ENCODE results near the gene FERMT2. TPM values are rescaled to one million over a fixed set of nuclear protein-coding genes. Genes with fewer than 3 reads are reported as not detected.

The FERMT2 gene, protein sequence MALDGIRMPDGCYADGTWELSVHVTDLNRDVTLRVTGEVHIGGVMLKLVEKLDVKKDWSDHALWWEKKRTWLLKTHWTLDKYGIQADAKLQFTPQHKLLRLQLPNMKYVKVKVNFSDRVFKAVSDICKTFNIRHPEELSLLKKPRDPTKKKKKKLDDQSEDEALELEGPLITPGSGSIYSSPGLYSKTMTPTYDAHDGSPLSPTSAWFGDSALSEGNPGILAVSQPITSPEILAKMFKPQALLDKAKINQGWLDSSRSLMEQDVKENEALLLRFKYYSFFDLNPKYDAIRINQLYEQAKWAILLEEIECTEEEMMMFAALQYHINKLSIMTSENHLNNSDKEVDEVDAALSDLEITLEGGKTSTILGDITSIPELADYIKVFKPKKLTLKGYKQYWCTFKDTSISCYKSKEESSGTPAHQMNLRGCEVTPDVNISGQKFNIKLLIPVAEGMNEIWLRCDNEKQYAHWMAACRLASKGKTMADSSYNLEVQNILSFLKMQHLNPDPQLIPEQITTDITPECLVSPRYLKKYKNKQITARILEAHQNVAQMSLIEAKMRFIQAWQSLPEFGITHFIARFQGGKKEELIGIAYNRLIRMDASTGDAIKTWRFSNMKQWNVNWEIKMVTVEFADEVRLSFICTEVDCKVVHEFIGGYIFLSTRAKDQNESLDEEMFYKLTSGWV
- 125 TPM for total RNA-seq

DNA sequence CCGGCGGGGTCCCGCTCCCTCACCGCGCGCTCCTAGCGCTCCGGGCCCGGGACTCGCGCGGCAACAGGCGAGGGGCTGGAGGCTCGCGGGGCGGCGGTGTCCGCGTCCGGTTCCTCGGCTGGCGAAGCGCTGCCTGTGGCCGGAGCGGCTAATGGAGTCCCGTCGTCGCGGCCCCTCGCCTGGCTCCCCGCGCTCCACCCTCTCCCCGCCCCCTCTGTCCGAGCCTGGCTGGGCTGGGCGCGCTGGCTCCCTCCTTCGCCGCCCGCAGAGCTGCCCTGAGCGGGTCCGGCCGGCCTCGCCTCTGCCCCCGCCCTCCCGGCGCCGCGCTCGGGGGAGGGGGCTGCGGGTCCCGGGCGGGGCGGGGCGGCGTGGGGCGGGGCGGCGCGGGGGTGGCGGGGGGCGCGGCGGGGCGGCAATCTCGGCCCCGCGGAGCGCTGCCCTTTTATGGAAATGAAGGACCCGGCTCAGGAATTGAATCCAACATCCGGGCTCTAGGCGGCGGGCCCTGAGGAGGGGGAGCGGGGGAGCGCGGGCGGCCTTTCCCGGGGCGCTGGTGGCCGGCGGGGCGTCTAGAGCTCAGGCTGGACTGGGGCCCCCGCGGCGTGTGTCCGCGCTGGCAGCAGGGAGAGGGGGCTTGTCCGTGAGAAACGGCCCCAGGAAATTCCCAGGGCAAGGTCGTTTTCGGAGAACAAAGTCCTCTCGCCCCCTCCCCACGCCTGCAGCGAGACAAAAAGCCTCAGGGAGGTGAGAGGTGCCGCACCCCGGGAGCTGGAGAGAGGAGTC, at the start of gene FERMT2:
Gene FERMT2 (minus strand): TSS at position 153 of the 783 bp plus-strand sequence. CDS start 482 bp downstream, outside the sequence.
- DNase-seq (ENCODE audit: low spot score): peak; percentile 82

DNA sequence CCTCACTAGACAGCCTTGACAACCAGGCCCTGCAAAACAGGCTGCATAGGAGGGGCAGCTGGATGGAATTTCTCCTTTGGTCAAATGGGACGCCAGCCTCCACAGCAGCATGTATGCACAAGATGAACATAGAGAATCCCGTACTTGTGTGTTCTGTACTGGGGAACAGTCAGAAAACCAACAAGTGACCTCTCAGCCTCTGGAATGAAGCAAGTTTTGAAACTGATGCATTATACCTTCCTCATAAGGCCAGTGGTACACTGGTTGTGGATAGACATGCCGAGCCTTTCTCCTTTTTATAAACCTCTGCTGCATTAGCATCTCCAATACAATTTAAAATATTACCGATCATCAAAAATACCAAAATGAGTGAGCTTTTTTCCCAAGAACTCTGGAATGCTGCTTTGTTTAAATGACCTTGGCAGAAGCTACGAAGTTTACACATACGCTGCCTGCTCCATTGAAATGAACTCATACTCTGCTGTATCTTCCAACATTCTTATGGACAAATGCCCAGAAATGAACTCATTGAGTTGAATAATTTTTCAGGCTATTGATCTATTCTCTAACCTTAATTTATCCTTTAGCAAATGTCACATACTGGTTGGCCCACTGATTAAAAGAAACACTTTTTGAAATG, 47.6 kb upstream of the FERMT2 start:
- no peak for DNase-seq (ENCODE audit: low spot score)

DNA sequence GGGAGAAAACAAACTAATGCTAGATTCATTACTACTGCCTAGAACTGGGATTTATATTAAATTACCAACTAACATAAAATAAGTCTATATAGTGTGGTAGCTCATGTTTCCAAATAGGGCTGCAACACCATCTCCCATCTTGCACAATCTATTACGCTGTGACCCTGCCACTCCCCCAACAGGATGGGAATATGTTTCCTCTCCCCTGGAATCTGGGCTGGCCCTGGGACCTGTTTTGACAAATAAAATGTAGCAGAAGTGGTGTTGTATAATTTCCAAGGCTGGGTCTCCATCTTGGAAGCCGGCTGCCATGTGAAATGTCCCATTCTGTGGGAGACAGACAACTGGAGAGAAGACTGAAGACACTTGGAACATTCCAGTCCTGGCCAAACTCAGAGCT, 45.6 kb upstream of the FERMT2 start:
- DNase-seq (ENCODE audit: low spot score): no peak

DNA sequence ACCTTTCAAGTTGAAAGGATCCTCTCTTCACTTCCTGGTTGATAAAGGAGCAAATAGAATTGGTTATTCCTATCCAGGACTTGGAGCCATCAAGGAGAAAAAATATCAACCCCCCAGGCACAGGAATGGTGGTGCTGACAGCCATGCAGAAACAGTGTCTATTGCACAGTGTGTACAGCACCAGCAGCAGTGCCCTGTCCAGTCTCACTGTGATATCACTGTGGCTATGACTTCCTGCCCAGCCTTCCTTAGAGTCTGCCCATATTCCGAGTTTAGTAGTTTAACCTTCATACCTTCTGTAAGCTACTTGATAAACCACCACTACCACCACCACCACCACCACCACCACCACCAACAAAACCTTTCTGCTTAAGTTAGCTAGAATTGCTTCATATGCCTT, 45.1 kb upstream of the FERMT2 start:
- no peak for DNase-seq (ENCODE audit: low spot score)

GRCh38 chr14:52992236-52992870, 41.5 kb upstream of the FERMT2 start:
- no peak for DNase-seq (ENCODE audit: low spot score)

GRCh38 chr14:52988139-52988538, 37.3 kb upstream of the FERMT2 start:
- no peak for DNase-seq (ENCODE audit: low spot score)

DNA sequence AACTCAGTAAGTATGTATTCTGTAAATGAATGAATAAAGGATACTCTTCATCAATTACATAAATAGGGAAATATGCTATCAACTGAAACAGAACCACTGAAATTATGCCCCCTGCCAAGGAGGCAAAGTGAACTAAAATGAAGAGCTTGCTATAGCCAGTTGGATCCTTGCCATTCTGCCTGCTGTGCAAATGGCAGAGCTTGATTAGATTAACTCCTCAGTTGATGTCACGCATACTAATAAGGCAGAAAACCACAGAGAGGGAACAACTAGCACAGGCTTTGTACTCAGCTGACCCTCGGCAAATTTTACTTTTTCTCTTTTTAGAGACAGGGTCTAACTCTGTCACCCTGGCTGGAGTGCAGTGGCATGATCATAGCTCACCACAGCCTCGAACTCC, 36.7 kb upstream of the FERMT2 start:
- DNase-seq (ENCODE audit: low spot score): no peak

- DNase-seq (ENCODE audit: low spot score): no peak
Measured at GRCh38 chr14:52987042-52987441, 36.2 kb upstream of the FERMT2 start.

GRCh38 chr14:52977798-52978197, 26.9 kb upstream of the FERMT2 start:
- DNase-seq (ENCODE audit: low spot score): peak; percentile 34

GRCh38 chr14:52974406-52974805, 23.6 kb upstream of the FERMT2 start:
- no peak for DNase-seq (ENCODE audit: low spot score)

- peak; percentile 54 for DNase-seq (ENCODE audit: low spot score)
Measured at GRCh38 chr14:52961060-52961639, 10.3 kb upstream of the FERMT2 start.

- peak; percentile 34 for DNase-seq (ENCODE audit: low spot score)
Measured at GRCh38 chr14:52960627-52961026, 9.8 kb upstream of the FERMT2 start.

- no peak for DNase-seq (ENCODE audit: low spot score)
Measured at GRCh38 chr14:52954346-52955214, 3.7 kb upstream of the FERMT2 start.

- peak; percentile 44 for DNase-seq (ENCODE audit: low spot score)
Measured at GRCh38 chr14:52951681-52952554, 1.1 kb upstream of the FERMT2 start.

DNA sequence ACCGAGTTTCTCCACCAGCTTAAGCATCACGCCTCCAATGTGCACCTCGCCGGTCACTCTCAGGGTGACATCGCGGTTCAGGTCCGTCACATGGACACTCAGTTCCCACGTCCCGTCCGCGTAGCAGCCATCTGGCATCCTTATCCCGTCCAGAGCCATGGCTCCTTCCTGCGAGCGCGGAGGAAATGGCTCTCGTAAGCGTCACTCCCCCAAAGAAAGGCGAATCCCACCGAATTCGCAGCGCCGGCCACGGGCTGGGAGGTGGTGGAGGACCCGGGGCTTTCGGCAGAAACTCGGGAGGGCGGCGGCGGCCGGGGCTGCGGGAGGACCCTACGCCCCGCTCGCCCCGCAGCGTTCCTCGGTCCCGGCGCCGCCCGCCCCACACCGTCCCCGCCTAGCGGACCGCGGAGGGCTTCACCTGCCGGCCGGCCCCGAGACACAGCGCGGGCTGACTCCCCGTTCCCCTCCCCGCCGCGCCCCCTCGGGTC, 396 bp downstream of the FERMT2 start:
- peak; percentile 49 for DNase-seq (ENCODE audit: low spot score)

DNA sequence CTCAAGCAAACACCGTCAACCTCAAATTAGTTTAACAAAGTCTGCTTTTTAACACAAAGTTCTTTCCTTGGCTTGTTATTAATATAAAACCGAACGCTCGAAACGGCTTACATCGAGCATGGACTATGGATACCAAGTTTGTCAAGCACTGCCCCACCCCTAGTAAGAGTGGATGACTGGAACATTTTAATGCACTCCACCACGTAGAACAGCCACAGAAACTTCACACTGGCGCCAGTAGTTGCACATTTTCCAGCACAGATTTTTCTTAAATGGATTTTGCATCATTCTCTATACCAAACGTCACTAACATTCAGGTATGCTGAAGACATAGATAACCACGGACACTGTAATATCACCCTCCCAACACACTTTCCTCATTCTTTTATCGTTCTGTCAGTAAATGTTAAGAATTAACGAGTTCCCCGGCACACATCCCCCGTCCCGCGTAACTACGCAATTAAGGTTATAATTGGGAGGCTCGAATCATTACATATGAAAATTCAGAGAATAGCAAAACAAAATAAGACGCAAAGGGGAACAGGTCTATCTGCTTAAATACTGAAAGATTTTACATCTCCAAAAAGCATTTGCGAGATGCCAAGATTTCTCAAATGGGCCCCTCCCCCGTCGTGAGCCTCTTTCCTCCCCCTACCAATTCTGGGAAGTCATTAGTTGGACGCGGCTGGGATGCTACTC, 990 bp downstream of the FERMT2 start:
- DNase-seq (ENCODE audit: low spot score): peak; percentile 28

GRCh38 chr14:52949249-52949648, 1.6 kb downstream of the FERMT2 start:
- no peak for DNase-seq (ENCODE audit: low spot score)

DNA sequence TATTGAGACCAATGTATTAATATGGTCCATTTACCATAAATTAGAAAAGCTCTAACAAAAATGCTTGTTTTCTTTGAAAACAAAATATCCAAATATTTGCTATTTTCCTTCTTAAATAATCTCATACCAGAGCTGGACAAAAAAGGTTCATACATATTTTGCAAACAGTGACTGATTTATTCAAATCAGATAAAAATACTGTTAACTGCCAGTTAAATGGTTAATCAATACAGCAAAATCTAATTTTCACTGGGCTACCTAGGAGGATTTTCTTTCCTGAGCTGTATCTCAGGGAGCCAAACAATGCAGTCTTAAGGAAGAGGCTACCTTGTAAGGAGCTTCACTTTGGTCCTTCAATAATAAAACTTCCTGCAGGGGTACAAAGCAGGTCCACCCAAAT, 2.0 kb downstream of the FERMT2 start:
- no peak for DNase-seq (ENCODE audit: low spot score)

Data from mucosa of gallbladder (tissue), 1 donor.